ENCODE results near the gene TM4SF20. TPM values are rescaled to one million over a fixed set of nuclear protein-coding genes. Genes with fewer than 3 reads are reported as not detected.

Gene TM4SF20
- total RNA-seq, 1 donor, result 1.1 TPM

- Histone ChIP-seq H4K20me1 (ENCODE audit: insufficient read depth, low read length) (no peaks in the 10 kb centered on the region), H2AFZ (ENCODE audit: low read length) (no peak overlapping the region), H3K4me2 (ENCODE audit: insufficient read depth, low read length) (no peak overlapping the region), H3K9me3 (ENCODE audit: low read depth, low read length) (no peaks in the 10 kb centered on the region), H3K27me3 (ENCODE audit: insufficient read depth, low read length) (no peaks in the 10 kb centered on the region), H3K4me1 (ENCODE audit: insufficient read depth, low read length) (no peaks in the 10 kb centered on the region), H3K79me2 (ENCODE audit: insufficient read depth, low read length) (no peaks in the 10 kb centered on the region), H3K27ac (ENCODE audit: low read depth, low read length) (no peak overlapping the region), H3K36me3 (ENCODE audit: insufficient read depth, low read length) (peaks cover 31% of the 10 kb centered on the region), H3K4me3 (ENCODE audit: insufficient read depth, low read length) (no peak overlapping the region)
- TF ChIP-seq CTCF (IDR thresholded peaks at IDR 0.05; ENCODE audit: extremely low read depth, low read depth, low read length), result no peak
- DNase-seq (ENCODE audit: insufficient read length, low spot score, missing footprints), result no peak
These were observed 18.8 kb downstream of the TM4SF20 start for GRCh38 chr2:227360351-227360750.

GRCh38 chr2:227351639-227352038 lies 27.5 kb downstream of the TM4SF20 start:
- no peak overlapping the region for H3K27ac ChIP-seq (ENCODE audit: low read depth, low read length)
- TF ChIP-seq CTCF (IDR thresholded peaks at IDR 0.05; ENCODE audit: extremely low read depth, low read depth, low read length), result no peak
- peaks cover 16% of the 10 kb centered on the region for H3K36me3 ChIP-seq (ENCODE audit: insufficient read depth, low read length)
- no peak overlapping the region for H3K4me2 ChIP-seq (ENCODE audit: insufficient read depth, low read length)
- no peak overlapping the region for H2AFZ ChIP-seq (ENCODE audit: low read length)
- H3K79me2 ChIP-seq (ENCODE audit: insufficient read depth, low read length), result no peaks in the 10 kb centered on the region
- H3K4me3 ChIP-seq (ENCODE audit: insufficient read depth, low read length), result no peak overlapping the region
- DNase-seq (ENCODE audit: insufficient read length, low spot score, missing footprints), result no peak
- no peaks in the 10 kb centered on the region for H3K4me1 ChIP-seq (ENCODE audit: insufficient read depth, low read length)
- H4K20me1 ChIP-seq (ENCODE audit: insufficient read depth, low read length), result no peaks in the 10 kb centered on the region
- H3K27me3 ChIP-seq (ENCODE audit: insufficient read depth, low read length), result no peaks in the 10 kb centered on the region
- H3K9me3 ChIP-seq (ENCODE audit: low read depth, low read length), result no peaks in the 10 kb centered on the region

- H3K27me3 ChIP-seq (ENCODE audit: insufficient read depth, low read length), result no peaks in the 10 kb centered on the region
- no peaks in the 10 kb centered on the region for H3K9me3 ChIP-seq (ENCODE audit: low read depth, low read length)
- H3K4me3 ChIP-seq (ENCODE audit: insufficient read depth, low read length), result no peak overlapping the region
- no peaks in the 10 kb centered on the region for H3K79me2 ChIP-seq (ENCODE audit: insufficient read depth, low read length)
- H3K36me3 ChIP-seq (ENCODE audit: insufficient read depth, low read length), result peaks cover 15% of the 10 kb centered on the region
- no peak overlapping the region for H3K4me2 ChIP-seq (ENCODE audit: insufficient read depth, low read length)
- H3K27ac ChIP-seq (ENCODE audit: low read depth, low read length), result no peak overlapping the region
- no peaks in the 10 kb centered on the region for H3K4me1 ChIP-seq (ENCODE audit: insufficient read depth, low read length)
- DNase-seq (ENCODE audit: insufficient read length, low spot score, missing footprints), result no peak
- no peaks in the 10 kb centered on the region for H4K20me1 ChIP-seq (ENCODE audit: insufficient read depth, low read length)
- no peak overlapping the region for H2AFZ ChIP-seq (ENCODE audit: low read length)
- TF ChIP-seq CTCF (IDR thresholded peaks at IDR 0.05; ENCODE audit: extremely low read depth, low read depth, low read length), result no peak
These were observed 29.0 kb downstream of the TM4SF20 start for GRCh38 chr2:227349989-227350612.

GRCh38 chr2:227348324-227348723 lies 30.8 kb downstream of the TM4SF20 start:
- Histone ChIP-seq H3K9me3 (ENCODE audit: low read depth, low read length) (no peaks in the 10 kb centered on the region), H3K4me1 (ENCODE audit: insufficient read depth, low read length) (no peaks in the 10 kb centered on the region), H3K4me3 (ENCODE audit: insufficient read depth, low read length) (no peak overlapping the region), H2AFZ (ENCODE audit: low read length) (no peak overlapping the region), H3K36me3 (ENCODE audit: insufficient read depth, low read length) (peaks cover 10% of the 10 kb centered on the region), H3K27me3 (ENCODE audit: insufficient read depth, low read length) (no peaks in the 10 kb centered on the region), H3K4me2 (ENCODE audit: insufficient read depth, low read length) (no peak overlapping the region), H4K20me1 (ENCODE audit: insufficient read depth, low read length) (no peaks in the 10 kb centered on the region), H3K27ac (ENCODE audit: low read depth, low read length) (no peak overlapping the region), H3K79me2 (ENCODE audit: insufficient read depth, low read length) (no peaks in the 10 kb centered on the region)
- DNase-seq (ENCODE audit: insufficient read length, low spot score, missing footprints), result no peak
- TF ChIP-seq CTCF (IDR thresholded peaks at IDR 0.05; ENCODE audit: extremely low read depth, low read depth, low read length), result no peak
